ENCODE measurements around the gene SLC4A2.

- no peak for TF ChIP-seq POLR2A (IDR thresholded peaks at IDR 0.05)
- TF ChIP-seq CTCF (IDR thresholded peaks at IDR 0.05) = no peak
- no peak for TF ChIP-seq POLR2AphosphoS5 (IDR thresholded peaks at IDR 0.05)
- no peak for TF ChIP-seq EP300 (IDR thresholded peaks at IDR 0.05)
Measured at GRCh38 chr7:151119902-151120301, 60.5 kb downstream of the SLC4A2 start.
